HepG2 (cell line): ENCODE results near the gene DNMBP. TPM values are rescaled to one million over a fixed set of nuclear protein-coding genes. Genes with fewer than 3 reads are reported as not detected.

Experiments
- CHCHD3 ChIP-seq: sonication (generic); formaldehyde crosslinking; IDR thresholded peaks from 2 replicates; pipeline ENCODE4 v1.8.0; 2022; ENCODE audit warnings: mild to moderate bottlenecking, missing genetic modification reagents, moderate library complexity
- DNMT3B ChIP-seq: conservative IDR thresholded peaks from 2 replicates; pipeline ENCODE4 v1.6.1; 2016; ENCODE audit warnings: missing biosample characterization, control low read depth
- KLF12 ChIP-seq: sonication (generic); formaldehyde crosslinking; IDR thresholded peaks from 2 replicates; pipeline ENCODE4 v1.4.0; 2020; ENCODE audit warnings: missing genetic modification reagents, borderline replicate concordance
- NFIB ChIP-seq: sonication (generic); formaldehyde crosslinking; IDR thresholded peaks from 2 replicates; pipeline ENCODE4 v1.9.0; 2021; ENCODE audit warnings: missing genetic modification reagents, mild to moderate bottlenecking, borderline replicate concordance
- POLR2AphosphoS5 ChIP-seq: IDR thresholded peaks from 2 replicates; pipeline ENCODE4 v1.6.1; 2012; ENCODE audit warnings: low read depth, low read length
- PRDM10 ChIP-seq: sonication (generic); formaldehyde crosslinking; IDR thresholded peaks from 2 replicates; pipeline ENCODE4 v1.4.0; 2020; ENCODE audit warnings: low read depth, missing genetic modification reagents
- SP2 ChIP-seq: sonication (generic); formaldehyde crosslinking; IDR thresholded peaks from 2 replicates; pipeline ENCODE4 v1.5.1; 2020; ENCODE audit warnings: mild to moderate bottlenecking, missing genetic modification reagents
- ZBTB7A ChIP-seq: sonication (generic); formaldehyde crosslinking; IDR thresholded peaks from 2 replicates; pipeline ENCODE4 v1.8.0; 2022; ENCODE audit warnings: mild to moderate bottlenecking, missing genetic modification reagents
- ZFX ChIP-seq: sonication (generic); formaldehyde crosslinking; IDR thresholded peaks from 2 replicates; pipeline ENCODE4 v1.4.0; 2020; ENCODE audit warnings: mild to moderate bottlenecking, low read depth, missing genetic modification reagents, moderate library complexity
- ZNF451 ChIP-seq: sonication (generic); formaldehyde crosslinking; IDR thresholded peaks from 2 replicates; pipeline ENCODE4 v1.5.0; 2020; ENCODE audit warnings: mild to moderate bottlenecking, missing genetic modification reagents
- ZNF549 ChIP-seq: sonication (generic); formaldehyde crosslinking; IDR thresholded peaks from 2 replicates; pipeline ENCODE4 v1.5.0; 2020; ENCODE audit warnings: missing genetic modification reagents
- polyA plus RNA-seq, 8 experiments: library from polyadenylated mRNA; depleted of rRNA in 3 of 8; stranded (reverse) in 7 of 8; unstranded in 1 of 8; fragments of >200 nt; fragmentation: Illumina TruSeq in 4 of 8; extraction: Trizol in 4 of 8; gene quantifications; 2 replicates each; pipeline versions ENCODE4 v1.2.1 to v1.2.3, GENCODE V29; 2011 to 2016; ENCODE audit warnings: low read depth in 4 of 8, missing spikeins in 1 of 8, mixed read lengths in 1 of 8; ENCODE audit not compliant: insufficient read depth in 1 of 8
- total RNA-seq, 5 experiments: library from RNA; depleted of rRNA; stranded (reverse); fragments of >200 nt; fragmentation: Illumina TruSeq; extraction: Trizol; gene quantifications; 2 replicates each; pipeline ENCODE4 v1.2.3, GENCODE V29; 2016; ENCODE audit warnings: low read depth in 1 of 5
- TF ChIP-seq, protein P1 (sequence below): sonication (generic); formaldehyde crosslinking; IDR thresholded peaks from 2 replicates; pipeline ENCODE4 v1.4.0; 2020; ENCODE audit warnings: missing genetic modification reagents, borderline replicate concordance
- TF ChIP-seq, protein P2 (sequence below), 2 experiments: IDR thresholded peaks; 2 replicates each; pipeline ENCODE4 v1.6.1; 2011 to 2012; ENCODE audit warnings: low read length in 2 of 2, borderline replicate concordance in 1 of 2, low read depth in 1 of 2, mild to moderate bottlenecking in 1 of 2, moderate library complexity in 1 of 2
- TF ChIP-seq, protein P3 (sequence below): sonication (generic); formaldehyde crosslinking; IDR thresholded peaks from 2 replicates; pipeline ENCODE4 v1.5.0; 2020; ENCODE audit warnings: mild to moderate bottlenecking, missing genetic modification reagents

Gene DNMBP
- total and polyA plus RNA-seq, 2 of the 13 experiments (the other 11 are each of a cell fraction or from before 2014, with no cell fraction given), result 3.6 to 6.3 TPM

DNA sequence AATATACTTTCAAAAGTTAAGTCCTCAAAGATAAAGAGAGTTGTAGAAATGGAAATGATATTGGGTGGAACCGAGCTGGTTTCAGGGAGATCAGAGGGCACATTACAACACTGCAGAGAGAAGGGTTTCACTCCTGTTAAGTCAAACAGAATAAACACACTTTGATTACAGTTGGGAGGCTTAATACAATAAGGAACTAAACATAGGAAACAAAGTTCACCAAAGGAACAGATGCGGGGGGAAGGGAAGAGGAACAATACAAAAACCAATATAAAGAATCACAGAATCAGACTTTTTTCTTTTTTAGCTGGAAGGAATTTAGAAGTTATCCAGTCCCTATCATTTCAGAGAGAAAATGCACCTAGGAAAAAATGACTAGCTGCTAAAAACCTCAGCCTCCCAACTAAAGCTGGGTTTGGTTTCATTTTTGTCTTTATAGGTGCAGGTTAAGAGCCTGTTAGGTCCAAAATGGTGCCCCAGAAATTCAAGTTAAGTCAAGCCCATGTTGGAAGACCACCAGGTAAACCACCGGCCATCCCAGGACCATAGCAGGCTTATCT is 81.9 kb downstream of the DNMBP start (continued):
- TF ChIP-seq ZNF549 (CRISPR knock-in tag), result no peak
- no peak for TF ChIP-seq ZFX (CRISPR knock-in tag)
- TF ChIP-seq, protein P1, sequence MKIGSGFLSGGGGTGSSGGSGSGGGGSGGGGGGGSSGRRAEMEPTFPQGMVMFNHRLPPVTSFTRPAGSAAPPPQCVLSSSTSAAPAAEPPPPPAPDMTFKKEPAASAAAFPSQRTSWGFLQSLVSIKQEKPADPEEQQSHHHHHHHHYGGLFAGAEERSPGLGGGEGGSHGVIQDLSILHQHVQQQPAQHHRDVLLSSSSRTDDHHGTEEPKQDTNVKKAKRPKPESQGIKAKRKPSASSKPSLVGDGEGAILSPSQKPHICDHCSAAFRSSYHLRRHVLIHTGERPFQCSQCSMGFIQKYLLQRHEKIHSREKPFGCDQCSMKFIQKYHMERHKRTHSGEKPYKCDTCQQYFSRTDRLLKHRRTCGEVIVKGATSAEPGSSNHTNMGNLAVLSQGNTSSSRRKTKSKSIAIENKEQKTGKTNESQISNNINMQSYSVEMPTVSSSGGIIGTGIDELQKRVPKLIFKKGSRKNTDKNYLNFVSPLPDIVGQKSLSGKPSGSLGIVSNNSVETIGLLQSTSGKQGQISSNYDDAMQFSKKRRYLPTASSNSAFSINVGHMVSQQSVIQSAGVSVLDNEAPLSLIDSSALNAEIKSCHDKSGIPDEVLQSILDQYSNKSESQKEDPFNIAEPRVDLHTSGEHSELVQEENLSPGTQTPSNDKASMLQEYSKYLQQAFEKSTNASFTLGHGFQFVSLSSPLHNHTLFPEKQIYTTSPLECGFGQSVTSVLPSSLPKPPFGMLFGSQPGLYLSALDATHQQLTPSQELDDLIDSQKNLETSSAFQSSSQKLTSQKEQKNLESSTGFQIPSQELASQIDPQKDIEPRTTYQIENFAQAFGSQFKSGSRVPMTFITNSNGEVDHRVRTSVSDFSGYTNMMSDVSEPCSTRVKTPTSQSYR, result peak; percentile 78; the same call in 1 of the 2 replicates
- 0 out of 2 replicates have a peak, but pooled peaks have one; percentile 8 for TF ChIP-seq KLF12 (CRISPR knock-in tag)
- TF ChIP-seq POLR2AphosphoS5, result no peak
- TF ChIP-seq, protein P2, sequence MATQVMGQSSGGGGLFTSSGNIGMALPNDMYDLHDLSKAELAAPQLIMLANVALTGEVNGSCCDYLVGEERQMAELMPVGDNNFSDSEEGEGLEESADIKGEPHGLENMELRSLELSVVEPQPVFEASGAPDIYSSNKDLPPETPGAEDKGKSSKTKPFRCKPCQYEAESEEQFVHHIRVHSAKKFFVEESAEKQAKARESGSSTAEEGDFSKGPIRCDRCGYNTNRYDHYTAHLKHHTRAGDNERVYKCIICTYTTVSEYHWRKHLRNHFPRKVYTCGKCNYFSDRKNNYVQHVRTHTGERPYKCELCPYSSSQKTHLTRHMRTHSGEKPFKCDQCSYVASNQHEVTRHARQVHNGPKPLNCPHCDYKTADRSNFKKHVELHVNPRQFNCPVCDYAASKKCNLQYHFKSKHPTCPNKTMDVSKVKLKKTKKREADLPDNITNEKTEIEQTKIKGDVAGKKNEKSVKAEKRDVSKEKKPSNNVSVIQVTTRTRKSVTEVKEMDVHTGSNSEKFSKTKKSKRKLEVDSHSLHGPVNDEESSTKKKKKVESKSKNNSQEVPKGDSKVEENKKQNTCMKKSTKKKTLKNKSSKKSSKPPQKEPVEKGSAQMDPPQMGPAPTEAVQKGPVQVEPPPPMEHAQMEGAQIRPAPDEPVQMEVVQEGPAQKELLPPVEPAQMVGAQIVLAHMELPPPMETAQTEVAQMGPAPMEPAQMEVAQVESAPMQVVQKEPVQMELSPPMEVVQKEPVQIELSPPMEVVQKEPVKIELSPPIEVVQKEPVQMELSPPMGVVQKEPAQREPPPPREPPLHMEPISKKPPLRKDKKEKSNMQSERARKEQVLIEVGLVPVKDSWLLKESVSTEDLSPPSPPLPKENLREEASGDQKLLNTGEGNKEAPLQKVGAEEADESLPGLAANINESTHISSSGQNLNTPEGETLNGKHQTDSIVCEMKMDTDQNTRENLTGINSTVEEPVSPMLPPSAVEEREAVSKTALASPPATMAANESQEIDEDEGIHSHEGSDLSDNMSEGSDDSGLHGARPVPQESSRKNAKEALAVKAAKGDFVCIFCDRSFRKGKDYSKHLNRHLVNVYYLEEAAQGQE (IDR thresholded peaks at IDR 0.05; ENCODE audit: borderline replicate concordance in 1 of 2, low read depth in 1 of 2, low read length in 2 of 2), result no peak
- no peak for TF ChIP-seq ZNF451
- no peak for TF ChIP-seq SP2 (CRISPR knock-in tag)
- no peak for TF ChIP-seq DNMT3B
- no peak for TF ChIP-seq PRDM10 (CRISPR knock-in tag)
- TF ChIP-seq ZBTB7A (CRISPR knock-in tag), result no peak
- no peak for TF ChIP-seq CHCHD3 (CRISPR knock-in tag)
- TF ChIP-seq, protein P3, sequence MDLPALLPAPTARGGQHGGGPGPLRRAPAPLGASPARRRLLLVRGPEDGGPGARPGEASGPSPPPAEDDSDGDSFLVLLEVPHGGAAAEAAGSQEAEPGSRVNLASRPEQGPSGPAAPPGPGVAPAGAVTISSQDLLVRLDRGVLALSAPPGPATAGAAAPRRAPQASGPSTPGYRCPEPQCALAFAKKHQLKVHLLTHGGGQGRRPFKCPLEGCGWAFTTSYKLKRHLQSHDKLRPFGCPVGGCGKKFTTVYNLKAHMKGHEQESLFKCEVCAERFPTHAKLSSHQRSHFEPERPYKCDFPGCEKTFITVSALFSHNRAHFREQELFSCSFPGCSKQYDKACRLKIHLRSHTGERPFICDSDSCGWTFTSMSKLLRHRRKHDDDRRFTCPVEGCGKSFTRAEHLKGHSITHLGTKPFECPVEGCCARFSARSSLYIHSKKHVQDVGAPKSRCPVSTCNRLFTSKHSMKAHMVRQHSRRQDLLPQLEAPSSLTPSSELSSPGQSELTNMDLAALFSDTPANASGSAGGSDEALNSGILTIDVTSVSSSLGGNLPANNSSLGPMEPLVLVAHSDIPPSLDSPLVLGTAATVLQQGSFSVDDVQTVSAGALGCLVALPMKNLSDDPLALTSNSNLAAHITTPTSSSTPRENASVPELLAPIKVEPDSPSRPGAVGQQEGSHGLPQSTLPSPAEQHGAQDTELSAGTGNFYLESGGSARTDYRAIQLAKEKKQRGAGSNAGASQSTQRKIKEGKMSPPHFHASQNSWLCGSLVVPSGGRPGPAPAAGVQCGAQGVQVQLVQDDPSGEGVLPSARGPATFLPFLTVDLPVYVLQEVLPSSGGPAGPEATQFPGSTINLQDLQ (CRISPR knock-in tag), result no peak
- no peak for TF ChIP-seq NFIB (CRISPR knock-in tag)
